ENCODE results near the gene CACNA1B.

- TF ChIP-seq EZH2phosphoT487 (IDR thresholded peaks at IDR 0.05; ENCODE audit: low read length) = no peak
- no peak for TF ChIP-seq CTCF (IDR thresholded peaks at IDR 0.05; ENCODE audit: low read length)
- no peak for TF ChIP-seq EZH2 (optimal IDR thresholded peaks at IDR 0.05; ENCODE audit: low read depth, low read length)
Measured at GRCh38 chr9:137905740-137906139, 28.2 kb downstream of the CACNA1B start.
